Skeletal muscle cell (primary cell): Measurements from ENCODE around the gene MAGEA8.
"Not testable (repeated sequence)": the region's sequence is repeated elsewhere in the genome, so short reads cannot be mapped to it uniquely, and the experiment has no call there.

Source experiments
- DNase-seq: peaks from one replicate; pipeline ENCODE4 v3.0.0-alpha.2; 2010; ENCODE audit warnings: low read depth
- H3K4me3 ChIP-seq: 2 replicates; pipeline ENCODE4 v1.5.1; 2011; ENCODE audit warnings: low read depth, mild to moderate bottlenecking, control low read depth, low read length, moderate library complexity

MAGEA8 gene

GRCh38 chrX:149881081-149881711, at the start of gene MAGEA8:
Gene MAGEA8 (plus strand): TSS chrX:149881183. CDS start chrX:149884273, 3,090 bp downstream.
- no peak for DNase-seq
- H3K4me3 ChIP-seq, result no peak within 1 kb of the TSS

GRCh38 chrX:149831473-149831872, 49.5 kb upstream of the MAGEA8 start:
- DNase-seq, result no peak
- no peak overlapping the region for H3K4me3 ChIP-seq

- DNase-seq, H3K4me3 ChIP-seq: not testable (repeated sequence)
These were observed 44.3 kb upstream of the MAGEA8 start for GRCh38 chrX:149836728-149837127.

GRCh38 chrX:149837167-149837566, 43.8 kb upstream of the MAGEA8 start:
- no peak overlapping the region for H3K4me3 ChIP-seq
- no peak for DNase-seq

GRCh38 chrX:149837639-149838038, 43.3 kb upstream of the MAGEA8 start:
- no peak for DNase-seq
- no peak overlapping the region for H3K4me3 ChIP-seq

- DNase-seq, result no peak
- H3K4me3 ChIP-seq, result no peak overlapping the region
These were observed 39.1 kb upstream of the MAGEA8 start for GRCh38 chrX:149841929-149842328.

- no peak overlapping the region for H3K4me3 ChIP-seq
These were observed 35.6 kb upstream of the MAGEA8 start for GRCh38 chrX:149845385-149845784.

GRCh38 chrX:149846789-149847188, 34.2 kb upstream of the MAGEA8 start:
- H3K4me3 ChIP-seq, result no peak overlapping the region
- no peak for DNase-seq

More at GRCh38 chrX:149845385-149845784, 35.6 kb upstream of the MAGEA8 start:
- DNase-seq, result no peak

- H3K4me3 ChIP-seq, result no peak overlapping the region
- no peak for DNase-seq
These were observed 32.1 kb upstream of the MAGEA8 start for GRCh38 chrX:149848855-149849254.

GRCh38 chrX:149849787-149850186, 31.2 kb upstream of the MAGEA8 start:
- H3K4me3 ChIP-seq, result no peak overlapping the region
- no peak for DNase-seq

GRCh38 chrX:149851864-149852263, 29.1 kb upstream of the MAGEA8 start:
- DNase-seq, result no peak
- H3K4me3 ChIP-seq, result no peak overlapping the region

GRCh38 chrX:149853925-149854324, 27.1 kb upstream of the MAGEA8 start:
- no peak overlapping the region for H3K4me3 ChIP-seq
- no peak for DNase-seq

GRCh38 chrX:149858592-149858991, 22.4 kb upstream of the MAGEA8 start:
- no peak for DNase-seq
- no peak overlapping the region for H3K4me3 ChIP-seq

GRCh38 chrX:149860445-149860844, 20.5 kb upstream of the MAGEA8 start:
- H3K4me3 ChIP-seq, result no peak overlapping the region
- DNase-seq, result no peak

GRCh38 chrX:149865390-149865789, 15.6 kb upstream of the MAGEA8 start:
- H3K4me3 ChIP-seq, result no peak overlapping the region

GRCh38 chrX:149867488-149867887, 13.5 kb upstream of the MAGEA8 start:
- H3K4me3 ChIP-seq, result no peak overlapping the region
- DNase-seq, result no peak

More at GRCh38 chrX:149865390-149865789, 15.6 kb upstream of the MAGEA8 start:
- no peak for DNase-seq

GRCh38 chrX:149870840-149871239, 10.1 kb upstream of the MAGEA8 start:
- DNase-seq, result no peak
- no peak overlapping the region for H3K4me3 ChIP-seq

GRCh38 chrX:149871433-149871832, 9.6 kb upstream of the MAGEA8 start:
- no peak overlapping the region for H3K4me3 ChIP-seq
- no peak for DNase-seq

GRCh38 chrX:149871940-149872339, 9.0 kb upstream of the MAGEA8 start:
- H3K4me3 ChIP-seq, result no peak overlapping the region
- DNase-seq, result no peak

- DNase-seq, result no peak
- H3K4me3 ChIP-seq, result no peak overlapping the region
These were observed 3.8 kb upstream of the MAGEA8 start for GRCh38 chrX:149877157-149877556.

GRCh38 chrX:149877636-149878035, 3.3 kb upstream of the MAGEA8 start:
- no peak overlapping the region for H3K4me3 ChIP-seq
- peak; percentile 1 for DNase-seq

GRCh38 chrX:149890828-149891227, 9.8 kb downstream of the MAGEA8 start:
- DNase-seq, H3K4me3 ChIP-seq: not testable (repeated sequence)
